GM04504 (cell line): ENCODE results near the gene IQCK.

Experiments used
- DNase-seq: peaks from one replicate; pipeline ENCODE4 v3.0.0-alpha.2; 2012; ENCODE audit warnings: low read depth

The IQCK gene

GRCh38 chr16:19884611-19885450 lies 166.8 kb downstream of the IQCK start, which contains the start of gene GPRC5B:
Gene GPRC5B, minus strand, starts transcription at chr16:19884848. Its CDS starts 12,003 bp downstream, at chr16:19872845.
- DNase-seq, result no peak

GRCh38 chr16:19885451-19886072 lies 167.5 kb downstream of the IQCK start:
- no peak for DNase-seq

GRCh38 chr16:19886073-19886941 lies 168.2 kb downstream of the IQCK start:
- DNase-seq, result peak; percentile 39

GRCh38 chr16:19888834-19889233 lies 170.8 kb downstream of the IQCK start:
- no peak for DNase-seq

GRCh38 chr16:19890901-19891300 lies 172.8 kb downstream of the IQCK start:
- no peak for DNase-seq

GRCh38 chr16:19892902-19893301 lies 174.8 kb downstream of the IQCK start:
- no peak for DNase-seq

GRCh38 chr16:19894586-19894985 lies 176.5 kb downstream of the IQCK start:
- DNase-seq, result no peak

GRCh38 chr16:19896951-19897350 lies 178.9 kb downstream of the IQCK start:
- no peak for DNase-seq

- DNase-seq, result no peak
Observed at GRCh38 chr16:19898166-19898565, 180.1 kb downstream of the IQCK start.

GRCh38 chr16:19898924-19899604 lies 181.0 kb downstream of the IQCK start:
- DNase-seq, result peak; percentile 26

GRCh38 chr16:19899605-19899955 lies 181.5 kb downstream of the IQCK start:
- no peak for DNase-seq

- no peak for DNase-seq
Observed at GRCh38 chr16:19901164-19901563, 183.1 kb downstream of the IQCK start.

- peak; percentile 29 for DNase-seq
Observed at GRCh38 chr16:19907161-19907992, 189.3 kb downstream of the IQCK start.
